Myocyte (in vitro differentiated cells): ENCODE measurements around the gene GNAQ. TPM values are rescaled to one million over a fixed set of nuclear protein-coding genes. Genes with fewer than 3 reads are reported as not detected.
A peak's percentile ranks its signal among the peaks of the same experiment; 100 is the strongest.

Experiments used
- DNase-seq: peaks from one replicate; pipeline ENCODE4 v3.0.0-alpha.2; 2012; ENCODE audit warnings: low read depth
- total RNA-seq: library from RNA; depleted of rRNA; stranded (reverse); fragments of >200 nt; gene quantifications from 2 replicates; pipeline ENCODE4 v1.2.3, GENCODE V29; 2014

Gene GNAQ
- total RNA-seq, 1 donor from 2014 or later, result 29.9 TPM

DNA sequence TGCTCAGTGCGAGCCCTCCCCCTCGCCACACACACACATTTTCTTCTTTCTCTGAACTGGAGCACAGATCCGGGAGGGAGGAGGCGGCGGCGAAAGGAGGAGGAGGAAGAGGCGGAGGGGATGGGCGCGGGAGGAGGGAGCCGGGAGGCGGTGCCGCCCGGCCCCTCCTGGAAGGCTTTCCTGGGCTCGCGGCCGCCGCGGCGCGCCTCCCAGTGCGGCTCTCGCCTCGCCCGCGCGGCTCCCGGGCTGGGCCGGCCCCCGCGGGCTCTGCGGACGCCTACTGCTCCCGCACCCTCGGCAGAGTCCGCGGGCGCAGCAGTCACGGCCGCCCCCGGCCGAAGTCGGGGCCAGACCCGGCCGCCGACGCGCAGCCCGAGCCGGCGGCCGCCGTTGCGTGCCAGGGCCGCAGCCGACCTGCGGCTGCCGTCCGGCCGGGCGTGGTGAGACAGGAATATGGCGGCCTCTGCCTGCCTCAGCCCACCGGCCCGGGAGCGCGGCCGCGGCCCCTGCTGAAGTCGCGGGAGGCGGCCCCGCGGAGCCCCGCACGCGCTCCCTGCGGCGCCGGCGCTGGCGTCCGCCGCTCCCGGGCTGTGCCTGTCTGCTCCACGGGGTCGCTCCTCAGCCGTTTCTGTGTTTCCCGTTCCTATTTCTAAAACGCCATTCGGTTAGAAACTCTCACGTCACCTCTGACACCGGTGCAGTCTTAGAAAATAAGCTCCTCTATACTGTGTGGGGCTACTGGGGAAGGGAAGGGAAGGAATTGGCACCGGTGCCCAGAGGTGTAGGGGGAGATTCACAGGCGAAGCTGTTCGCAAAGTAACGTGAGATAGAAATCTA is 500 bp upstream of the GNAQ start:
- peak; percentile 94 for DNase-seq

DNA sequence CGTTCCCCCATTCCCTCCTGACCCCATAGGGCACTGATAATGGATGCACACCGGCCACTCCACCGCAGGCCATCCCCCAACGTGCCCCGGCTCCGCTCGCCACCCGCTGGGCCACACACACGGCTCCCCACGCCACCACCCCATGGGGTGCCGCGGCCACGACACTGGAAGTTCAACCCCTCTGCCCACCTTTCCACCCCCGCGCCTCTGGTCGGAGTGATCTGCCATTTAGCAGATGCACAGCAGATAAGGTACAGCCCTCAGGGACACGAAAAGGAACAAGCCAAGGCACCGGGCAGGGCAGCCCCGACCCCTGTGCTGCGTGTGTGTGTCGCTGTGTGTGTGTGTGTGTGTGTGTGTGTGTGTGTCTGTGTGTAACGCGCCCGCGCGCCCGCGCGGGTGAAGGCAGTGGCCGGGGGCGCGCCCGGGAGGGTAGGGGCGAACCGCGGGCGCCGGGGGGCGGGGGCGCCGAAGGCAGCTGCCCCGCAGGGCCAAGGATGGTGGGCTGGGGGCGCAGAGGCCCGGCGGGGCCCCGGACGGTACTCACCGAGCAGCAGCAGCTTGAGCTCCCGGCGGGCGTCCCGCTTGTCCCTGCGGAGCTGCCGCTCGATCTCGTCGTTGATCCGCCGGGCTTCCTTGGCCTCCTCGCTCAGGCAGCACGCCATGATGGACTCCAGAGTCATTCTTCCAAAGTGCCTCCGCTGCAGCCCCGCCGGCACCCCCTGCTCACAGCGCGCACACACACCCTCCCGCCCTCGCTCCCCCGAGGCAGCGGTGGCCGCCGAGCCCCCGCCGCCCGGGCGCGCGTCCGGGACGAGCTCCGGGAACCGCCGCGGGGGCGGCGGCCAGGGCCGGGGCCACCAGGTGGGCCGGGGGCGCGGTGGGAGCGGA is 813 bp downstream of the GNAQ start:
- DNase-seq, result peak; percentile 65

DNA sequence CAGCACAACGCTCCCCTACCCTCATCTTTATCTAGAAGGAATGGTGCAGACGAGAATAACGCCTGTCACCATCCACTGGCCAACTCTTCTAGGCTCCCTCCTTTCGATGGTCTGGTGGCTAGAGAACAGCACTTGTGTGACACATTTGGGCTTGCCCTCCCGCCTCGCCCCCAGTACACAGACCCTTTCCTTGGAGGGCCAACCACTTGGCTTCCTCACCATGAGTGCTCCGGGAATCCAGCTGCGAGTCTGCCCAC is 1.4 kb downstream of the GNAQ start:
- peak; percentile 50 for DNase-seq

DNA sequence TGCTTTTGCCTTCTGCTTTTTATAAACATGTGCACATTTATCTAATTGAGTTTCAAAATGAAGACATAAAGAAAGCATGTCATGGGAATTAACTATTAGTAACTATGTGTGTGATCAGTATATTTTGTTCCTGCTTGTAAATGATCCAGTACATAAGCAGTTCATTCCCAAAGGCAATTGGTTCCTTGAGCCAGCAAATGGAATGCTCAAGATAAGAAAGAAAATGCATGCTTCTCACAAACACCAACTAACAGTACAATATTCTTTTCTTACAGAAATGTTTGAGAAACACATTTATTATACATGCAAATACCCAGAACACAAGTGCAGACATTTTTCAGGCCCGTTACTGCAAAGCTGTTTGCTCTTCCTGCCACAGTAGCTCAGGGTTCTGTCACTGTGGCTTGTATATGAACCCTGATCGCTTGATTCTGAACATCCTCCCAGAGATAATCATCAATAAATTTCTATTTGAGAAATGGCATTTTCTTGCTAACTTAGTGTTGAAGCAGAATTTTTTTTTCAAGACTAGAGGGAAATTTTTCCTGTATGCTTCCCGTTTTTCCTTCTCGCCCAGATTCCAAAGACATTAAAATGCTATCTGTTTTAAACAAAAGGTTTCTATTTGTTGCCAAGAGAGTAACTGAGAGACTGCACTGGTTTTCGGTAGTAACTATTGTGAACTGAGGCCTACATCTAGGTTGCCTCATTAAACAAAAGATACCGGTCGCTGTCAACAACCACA is 1.9 kb downstream of the GNAQ start:
- no peak for DNase-seq

DNA sequence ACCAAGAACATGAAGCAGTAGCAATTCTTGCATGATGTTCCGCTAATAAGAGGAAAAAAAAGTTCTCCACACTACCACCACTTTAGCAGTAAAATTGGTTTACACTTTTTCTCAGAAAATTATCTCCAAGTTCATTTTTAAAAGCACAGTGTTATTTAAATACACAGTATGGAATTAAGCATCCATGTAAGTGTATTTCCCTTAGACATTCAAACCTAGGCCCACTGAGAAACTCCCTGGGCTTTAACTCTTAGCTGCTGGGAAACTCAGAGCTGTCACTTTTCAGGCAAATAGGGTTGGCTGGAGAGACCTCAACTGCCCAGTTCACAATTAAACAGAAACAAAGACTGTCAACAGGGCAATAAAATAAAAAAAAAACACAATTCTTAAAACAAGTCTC is 2.7 kb downstream of the GNAQ start:
- DNase-seq, result no peak

DNA sequence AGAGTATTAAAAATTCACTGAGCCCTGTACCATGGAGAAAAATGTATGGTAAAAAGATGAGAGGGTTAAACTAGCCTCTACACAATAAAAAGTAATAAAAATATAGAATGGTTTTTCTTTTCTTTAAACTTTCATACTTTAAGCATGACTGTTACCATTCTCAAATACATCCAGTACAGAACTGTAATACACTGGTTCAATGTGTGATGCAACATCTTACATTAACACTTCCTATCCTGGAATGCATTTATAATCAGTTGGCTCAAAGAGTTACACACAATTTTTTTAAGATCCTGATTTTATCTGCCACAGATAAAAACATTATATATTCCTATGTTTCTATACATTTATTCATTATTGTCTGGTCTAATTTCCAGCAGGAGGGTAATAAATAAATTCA is 4.7 kb downstream of the GNAQ start:
- no peak for DNase-seq

DNA sequence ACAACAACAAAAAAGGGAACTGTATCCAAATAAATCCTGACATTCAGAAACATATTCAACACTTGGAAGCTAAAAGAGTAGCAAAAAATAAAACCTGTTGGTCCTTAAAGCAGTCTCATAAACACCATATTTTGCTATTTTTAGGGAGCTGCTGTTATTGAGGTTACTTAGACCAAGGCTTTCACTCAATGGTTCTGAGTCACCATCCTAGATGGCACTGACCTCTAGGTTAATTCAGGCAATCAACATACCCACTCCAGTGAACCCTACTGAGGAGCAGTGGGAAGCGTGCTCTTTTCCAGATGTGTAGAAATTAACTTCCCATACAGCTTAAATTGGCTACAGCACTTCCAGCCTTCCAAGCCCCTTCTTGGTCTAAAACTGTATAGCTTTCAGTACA is 5.2 kb downstream of the GNAQ start:
- DNase-seq, result peak; percentile 61

DNA sequence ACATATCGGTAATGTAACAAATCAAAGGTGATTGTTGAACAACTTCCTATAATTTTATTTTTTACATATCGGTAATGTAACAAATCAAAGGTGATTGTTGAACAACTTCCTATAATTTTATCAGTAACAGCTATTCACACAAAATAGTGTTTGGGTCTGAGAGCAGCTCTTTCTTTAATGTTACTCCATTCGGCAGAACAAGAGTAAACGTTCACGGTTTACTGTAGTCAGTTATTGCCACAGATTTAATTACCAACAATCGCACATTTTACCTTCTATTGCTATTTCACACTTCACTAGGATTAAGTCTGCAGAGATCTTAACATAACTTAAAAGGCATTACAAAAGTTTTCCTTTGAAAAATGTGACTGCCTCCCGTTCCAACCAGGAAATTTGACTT is 6.4 kb downstream of the GNAQ start:
- no peak for DNase-seq

DNA sequence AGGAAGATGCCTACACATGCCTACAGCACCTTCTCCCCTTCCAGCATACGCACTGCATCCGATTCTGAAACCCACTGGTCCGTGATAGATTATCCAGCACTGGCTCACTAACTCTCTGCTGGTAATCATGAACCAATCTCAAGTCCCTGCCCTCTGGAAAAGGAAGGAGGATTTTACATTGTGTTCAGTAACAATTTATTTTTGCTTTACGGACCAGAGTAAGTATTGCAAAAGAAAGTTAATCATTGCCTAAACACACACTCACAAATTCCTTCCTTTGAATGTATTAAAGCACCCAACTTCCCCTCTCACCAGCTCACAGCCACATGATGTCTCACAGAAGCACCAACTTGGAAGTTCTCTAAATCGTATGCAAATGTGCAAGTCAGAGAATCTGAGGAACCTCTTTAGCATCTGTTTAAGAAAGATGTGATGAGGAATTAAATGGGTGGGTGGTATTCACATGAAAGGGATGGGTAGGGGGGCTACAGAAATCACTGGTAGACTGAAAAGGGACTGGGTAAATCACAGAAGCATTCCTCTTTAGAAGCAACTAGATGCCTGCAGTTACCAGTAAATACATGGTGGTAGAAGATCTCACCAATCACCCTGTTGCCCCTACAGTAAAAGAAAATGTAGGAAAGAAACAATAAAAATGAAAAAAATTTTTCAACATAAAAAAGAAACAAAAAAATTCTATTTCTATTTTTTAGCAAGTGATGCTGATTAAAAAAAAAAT is 8.4 kb downstream of the GNAQ start:
- DNase-seq, result no peak

DNA sequence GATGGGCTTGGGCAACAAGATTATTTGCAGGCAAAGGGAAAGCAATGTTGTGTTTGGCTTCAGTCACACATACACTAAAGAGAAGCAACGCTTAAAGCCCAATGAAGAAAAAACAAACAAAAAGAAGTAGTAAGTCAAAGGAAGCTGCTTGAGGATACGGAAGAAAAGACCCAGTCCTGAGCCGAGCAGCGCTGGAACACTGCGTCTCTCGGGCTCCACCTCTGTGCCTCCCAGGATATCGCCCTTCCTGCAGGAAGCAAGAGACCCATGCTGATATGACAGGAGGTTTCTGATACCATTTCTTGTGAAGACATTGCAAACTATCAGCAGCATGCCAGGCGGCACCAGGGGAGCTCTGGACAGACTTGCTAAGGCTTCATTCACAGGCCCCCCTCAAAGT is 9.9 kb downstream of the GNAQ start:
- no peak for DNase-seq

DNA sequence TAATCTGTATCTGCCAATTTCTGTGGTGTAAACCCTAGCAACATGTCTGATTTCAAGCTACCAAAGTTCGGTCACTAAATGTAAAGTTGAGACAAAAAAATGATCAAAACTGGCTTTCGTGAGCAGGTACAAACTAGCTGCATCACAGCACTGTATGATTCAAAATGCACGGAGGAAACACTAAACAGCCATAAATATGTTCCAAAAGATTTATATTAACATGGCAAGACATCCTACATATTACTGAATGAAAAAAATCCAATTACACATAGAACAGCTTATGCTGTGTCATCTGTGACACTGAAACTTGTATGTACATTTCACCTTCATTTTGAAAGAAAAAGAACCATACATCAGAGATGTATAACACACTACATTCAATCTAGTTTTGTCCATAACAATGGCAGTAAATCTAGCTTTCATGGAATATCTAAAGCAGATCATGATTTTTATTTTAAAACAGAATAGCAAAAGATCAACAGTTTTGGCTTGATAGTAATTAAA is 14.4 kb downstream of the GNAQ start:
- DNase-seq, result no peak

DNA sequence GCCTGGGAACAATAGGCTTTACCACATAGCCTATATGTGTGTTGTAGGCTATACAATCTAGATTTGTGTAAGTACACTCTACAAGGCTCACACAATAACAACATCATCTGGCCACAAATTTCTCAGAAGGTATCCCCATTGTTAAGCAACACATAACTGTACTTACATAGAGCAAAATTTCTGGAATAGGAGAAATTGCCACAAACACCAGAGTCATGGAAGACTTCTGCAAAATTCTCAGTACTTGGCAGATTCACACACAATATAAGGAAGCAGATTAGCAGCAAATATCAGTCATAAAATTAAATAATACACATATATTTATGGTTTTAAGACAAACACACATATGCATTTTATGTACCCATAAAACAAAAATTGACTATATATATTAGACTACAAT is 16.4 kb downstream of the GNAQ start:
- no peak for DNase-seq

DNA sequence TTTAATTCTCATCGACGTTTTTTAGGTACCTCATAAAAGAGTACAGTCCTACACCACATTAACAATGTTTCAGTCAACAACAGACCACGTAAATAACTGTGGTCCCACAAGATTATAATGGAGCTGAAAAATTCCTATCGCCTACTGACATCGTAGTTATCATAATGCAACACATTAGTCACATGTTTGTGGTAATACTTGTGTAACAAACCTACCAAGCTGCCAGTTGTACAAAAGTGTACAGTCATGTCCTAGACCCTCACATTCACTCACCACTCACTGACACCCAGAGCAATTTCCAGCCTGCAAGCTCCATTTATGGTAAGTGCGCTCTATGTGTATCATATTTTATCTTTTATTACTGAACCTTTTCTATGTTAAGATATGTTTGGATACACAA is 16.8 kb downstream of the GNAQ start:
- DNase-seq, result no peak

DNA sequence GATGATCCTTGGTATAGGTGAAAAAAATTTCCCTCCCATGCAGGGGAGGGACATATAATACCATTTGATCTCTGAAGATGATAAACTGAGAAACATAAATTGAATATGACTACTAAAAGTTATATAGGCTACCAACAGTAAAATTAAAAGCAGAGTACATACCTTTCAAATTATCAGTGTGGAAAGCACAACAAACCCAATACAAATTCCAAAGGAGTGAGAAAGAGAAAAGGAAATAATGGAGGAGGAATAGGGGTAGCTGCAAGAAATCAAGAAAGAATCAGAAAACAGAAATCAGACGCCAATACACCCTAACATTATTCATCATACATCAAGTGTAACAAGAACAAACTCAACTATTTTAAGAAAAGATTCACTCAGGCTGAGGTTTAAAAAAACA is 17.7 kb downstream of the GNAQ start:
- DNase-seq, result no peak

DNA sequence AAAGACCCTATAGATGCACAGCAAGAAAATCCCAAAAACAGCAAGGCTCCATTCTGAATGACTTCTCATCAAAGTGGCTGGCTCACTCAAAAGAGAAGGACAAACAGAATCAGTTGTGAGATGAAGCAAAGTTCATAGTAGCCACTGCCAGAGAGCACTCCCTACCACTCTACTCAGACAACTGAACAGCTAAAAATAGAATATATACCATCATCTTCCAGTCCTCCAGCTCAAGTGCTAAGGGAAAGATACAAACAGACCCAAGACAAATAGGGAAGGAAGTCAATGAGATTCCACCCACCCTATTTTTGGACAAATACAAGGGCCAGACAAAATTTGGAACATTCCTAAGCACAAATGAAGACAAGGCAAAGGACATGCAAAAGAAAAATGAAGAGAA is 20.6 kb downstream of the GNAQ start:
- DNase-seq, result no peak

DNA sequence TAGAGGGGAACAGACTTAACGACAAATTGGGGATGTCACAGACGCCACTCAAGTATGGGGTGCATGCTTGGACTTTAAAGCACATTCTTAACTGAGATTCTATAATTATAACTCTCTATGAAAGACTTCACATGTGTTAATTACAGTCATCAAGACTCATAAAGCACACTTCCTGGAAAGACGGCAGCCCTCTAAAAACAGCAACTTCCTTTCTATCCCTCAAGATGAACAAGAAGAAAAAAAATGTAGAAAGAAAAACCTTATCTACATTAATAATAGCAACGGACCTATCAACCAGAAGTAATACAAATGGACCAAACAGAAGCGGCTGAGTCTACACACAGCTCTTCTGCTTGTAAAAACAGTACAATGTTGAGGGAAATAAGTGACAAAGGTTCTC is 21.2 kb downstream of the GNAQ start:
- no peak for DNase-seq

DNA sequence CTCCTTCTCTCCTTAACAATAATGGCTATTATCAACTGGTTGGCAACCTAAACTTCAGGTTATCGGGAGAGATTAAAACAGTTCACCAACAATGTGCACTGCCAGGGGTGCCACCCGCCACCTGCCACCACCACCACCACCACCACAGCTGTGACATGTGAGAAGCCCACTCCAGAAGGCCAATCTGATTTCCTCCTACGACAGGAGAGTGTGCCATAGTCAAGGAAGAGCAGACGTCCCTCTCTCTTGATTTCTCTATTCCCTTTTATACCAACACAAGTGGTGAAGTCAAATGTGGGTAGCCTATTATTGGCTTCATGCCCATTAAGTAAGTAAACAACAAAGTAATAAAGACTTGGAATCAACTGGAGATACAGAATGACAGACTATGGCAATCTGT is 22.4 kb downstream of the GNAQ start:
- peak; percentile 55 for DNase-seq

DNA sequence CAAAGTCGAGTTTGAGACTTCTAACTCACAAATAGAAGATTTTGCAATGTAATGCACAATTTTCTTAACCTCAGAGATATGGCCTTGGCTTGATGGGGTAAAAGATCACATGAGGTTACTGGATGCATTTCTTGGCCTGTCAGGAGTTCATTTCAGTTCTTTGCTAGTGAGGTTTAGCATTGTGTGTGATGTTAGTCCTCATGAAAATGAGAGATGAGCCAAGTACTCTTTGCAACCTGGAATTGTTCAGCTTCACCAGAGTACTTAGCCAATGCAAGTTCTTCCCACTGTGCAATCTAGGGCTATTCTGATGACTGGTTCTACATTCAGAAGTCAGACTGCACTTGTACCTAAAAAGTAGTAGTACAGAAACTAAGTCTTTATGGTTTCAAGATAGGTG is 24.9 kb downstream of the GNAQ start:
- no peak for DNase-seq

DNA sequence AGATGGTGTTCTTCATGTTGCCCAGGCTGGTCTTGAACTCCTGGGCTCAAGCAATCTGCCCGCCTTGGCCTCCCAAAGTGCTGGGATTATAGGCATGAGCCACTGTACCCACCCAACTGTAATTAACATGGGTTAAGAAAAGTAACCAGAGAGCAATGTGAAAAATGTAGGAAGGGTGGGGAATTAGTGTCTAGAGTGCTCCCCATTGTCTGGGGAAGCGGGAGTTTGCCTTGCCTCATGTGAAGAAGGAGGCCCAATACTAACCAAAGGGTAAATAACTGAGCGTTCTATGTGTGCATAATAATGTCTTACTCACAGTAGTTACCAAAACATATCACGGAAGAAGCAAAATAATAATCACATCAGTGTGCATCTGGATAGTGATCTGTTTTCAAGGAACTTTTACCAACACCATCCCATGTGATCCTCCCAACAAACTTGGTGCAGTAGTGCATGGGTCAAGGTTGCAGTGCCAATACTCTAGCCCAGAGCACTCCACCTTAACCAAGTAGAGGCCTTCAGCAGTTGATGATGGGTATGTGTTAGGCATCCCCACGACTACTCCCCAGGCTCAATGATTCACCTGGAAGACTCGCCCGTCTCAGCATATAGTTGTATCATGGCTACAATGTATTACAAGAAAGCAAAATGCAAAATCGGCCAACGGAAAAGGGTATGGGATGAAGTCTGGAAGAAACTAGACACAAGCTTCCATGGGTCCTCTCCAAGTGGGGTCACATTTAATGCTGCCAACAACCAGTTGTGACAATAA is 26.2 kb downstream of the GNAQ start:
- no peak for DNase-seq

DNA sequence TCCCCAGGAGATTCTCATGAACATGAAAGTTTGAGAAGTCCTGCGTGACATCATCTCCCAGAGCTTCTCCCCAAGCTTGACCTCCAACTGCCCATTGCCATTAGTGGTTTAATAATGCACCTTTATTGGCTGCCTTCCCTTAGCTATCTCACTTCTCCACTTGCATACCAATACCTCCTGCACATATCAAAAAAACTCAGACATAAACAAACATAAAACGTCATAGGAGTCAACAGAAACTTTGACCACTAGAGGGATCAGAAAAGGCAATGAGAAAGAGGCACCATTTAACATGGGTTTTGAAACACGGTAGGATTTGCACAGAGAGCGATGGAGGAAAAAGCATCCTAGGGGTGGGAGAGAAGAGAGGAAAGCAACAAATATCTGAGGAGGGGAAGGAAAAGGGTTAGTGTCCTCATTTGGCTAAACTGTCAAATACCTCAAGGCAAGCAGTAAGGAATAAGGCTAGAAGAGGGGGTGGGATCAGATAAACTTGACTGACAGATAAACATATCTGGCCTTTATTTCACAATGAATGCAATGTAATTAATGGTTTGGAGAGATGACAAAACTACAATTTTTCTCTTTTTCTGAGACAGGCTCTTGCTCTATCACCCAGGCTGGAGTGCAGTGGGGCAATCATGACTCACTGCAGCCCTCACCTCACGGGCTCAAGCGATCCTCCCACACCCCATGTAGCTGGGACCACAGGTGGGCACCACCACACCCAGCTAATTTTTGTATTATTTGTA is 27.0 kb downstream of the GNAQ start:
- no peak for DNase-seq
